Keratinocyte (primary cell): ENCODE data around the gene SNRK. TPM values are rescaled to one million over a fixed set of nuclear protein-coding genes. Genes with fewer than 3 reads are reported as not detected.

Source experiments
- DNase-seq: peaks from one replicate; pipeline ENCODE4 v3.0.0-alpha.2; 2011; ENCODE audit warnings: low read depth, missing footprints, low spot score
- FAIRE-seq: peaks from 2 replicates; lab custom pipeline; 2011; peaks lifted over from hg19 to GRCh38; lab: Jason Lieb, UNC
- H2AFZ ChIP-seq: 2 replicates; pipeline ENCODE4 v1.6.0; 2012; ENCODE audit warnings: low read length, control low read depth, inconsistent platforms; ENCODE audit not compliant: control insufficient read depth
- H3K27ac ChIP-seq: 2 replicates; pipeline ENCODE4 v1.5.1; 2011; ENCODE audit warnings: low read length; ENCODE audit not compliant: control insufficient read depth, insufficient read depth
- H3K27me3 ChIP-seq: 3 replicates; pipeline ENCODE4 v1.6.0; 2011; ENCODE audit warnings: low read length; ENCODE audit not compliant: control insufficient read depth, insufficient read depth; ENCODE audit errors: extremely low read depth
- H3K36me3 ChIP-seq, 2 experiments: 2 replicates in 1 of 2; 3 replicates in 1 of 2; pipeline ENCODE4 v1.5.1; 2011; ENCODE audit warnings: low read length in 2 of 2, mild to moderate bottlenecking in 1 of 2; ENCODE audit not compliant: control insufficient read depth in 2 of 2, insufficient read depth in 2 of 2; ENCODE audit errors: extremely low read depth in 1 of 2
- H3K4me1 ChIP-seq: 3 replicates; pipeline ENCODE4 v1.5.1; 2011; ENCODE audit warnings: low read length; ENCODE audit not compliant: control insufficient read depth, insufficient read depth; ENCODE audit errors: extremely low read depth
- H3K4me2 ChIP-seq: 3 replicates; pipeline ENCODE4 v1.6.0; 2011; ENCODE audit warnings: low read depth, low read length; ENCODE audit not compliant: control insufficient read depth, insufficient read depth; ENCODE audit errors: extremely low read depth
- H3K4me3 ChIP-seq, 3 experiments: fragments of 200-600 bp in 1 of 3; sonication (generic) in 1 of 3; 2 replicates in 2 of 3; 3 replicates in 1 of 3; pipeline ENCODE4 v1.5.1; 2011 to 2016; ENCODE audit warnings: low read length in 3 of 3, mild to moderate bottlenecking in 3 of 3, control low read depth in 2 of 3, inconsistent platforms in 1 of 3, low read depth in 1 of 3, mixed read lengths in 1 of 3, mixed run types in 1 of 3, moderate library complexity in 1 of 3; ENCODE audit not compliant: control insufficient read depth in 2 of 3, insufficient read depth in 2 of 3; ENCODE audit errors: extremely low read depth in 1 of 3
- H3K79me2 ChIP-seq: 2 replicates; pipeline ENCODE4 v1.6.0; 2012; ENCODE audit warnings: low read length; ENCODE audit not compliant: control insufficient read depth, insufficient read depth
- H3K9ac ChIP-seq: 3 replicates; pipeline ENCODE4 v1.6.0; 2011; ENCODE audit warnings: low read length; ENCODE audit not compliant: control insufficient read depth, insufficient read depth; ENCODE audit errors: extremely low read depth
- H3K9me1 ChIP-seq: 3 replicates; pipeline ENCODE4 v1.6.0; 2011; ENCODE audit warnings: low read length; ENCODE audit not compliant: control insufficient read depth, insufficient read depth; ENCODE audit errors: extremely low read depth
- H3K9me3 ChIP-seq: 2 replicates; pipeline ENCODE4 v1.5.1; 2012; ENCODE audit warnings: low read depth, low read length; ENCODE audit not compliant: control insufficient read depth
- H4K20me1 ChIP-seq: 3 replicates; pipeline ENCODE4 v1.6.0; 2011; ENCODE audit warnings: low read length; ENCODE audit not compliant: control insufficient read depth, insufficient read depth; ENCODE audit errors: extremely low read depth
- CTCF ChIP-seq, 3 experiments: IDR thresholded peaks in 1 of 3; conservative IDR thresholded peaks in 1 of 3; optimal IDR thresholded peaks in 1 of 3; 2 replicates in 2 of 3; 3 replicates in 1 of 3; pipeline versions ENCODE3 to v1.5.1; 2011; ENCODE audit warnings: low read length in 3 of 3, mild to moderate bottlenecking in 3 of 3, moderate library complexity in 2 of 3, control low read depth in 1 of 3, inconsistent platforms in 1 of 3; ENCODE audit not compliant: insufficient read depth in 2 of 3; ENCODE audit errors: extremely low read depth in 1 of 3
- EZH2 ChIP-seq: IDR thresholded peaks from one replicate; pipeline ENCODE4 v1.6.1; 2012; ENCODE audit warnings: inconsistent platforms, mild to moderate bottlenecking, low read length, moderate library complexity
- dilution Hi-C: fragments of 300-500 bp; cut with MboI; formaldehyde crosslinking; loops from one replicate; pipeline ENCODE4 v1.7.0; 2020; ENCODE audit warnings: low sequenced_read_pairs; ENCODE audit not compliant: extremely low pct_ligation_motif_present
- polyA plus RNA-seq, 5 experiments: library from polyadenylated mRNA; depleted of rRNA in 3 of 5; stranded (reverse) in 3 of 5; stranded (forward) in 1 of 5; unstranded in 1 of 5; fragments of >200 nt; gene quantifications; 1 replicate in 1 of 5; 2 replicates in 3 of 5; 3 replicates in 1 of 5; pipeline versions ENCODE4 v1.2.1 to v1.2.3, GENCODE V29; 2011 to 2012; ENCODE audit warnings: missing spikeins in 2 of 5, low read depth in 1 of 5, low replicate concordance in 1 of 5

Gene SNRK
- polyA plus RNA-seq, 1 donor (not counting 4 experiments of a cell fraction or from before 2014, with no cell fraction given): 15.7 TPM

- no peaks in the 10 kb centered on the region for H4K20me1 ChIP-seq
- no peaks in the 10 kb centered on the region for H3K36me3 ChIP-seq
- H3K27ac ChIP-seq: no peak overlapping the region
- no peak overlapping the region for H3K9ac ChIP-seq
- H3K4me1 ChIP-seq: no peaks in the 10 kb centered on the region
- no peaks in the 10 kb centered on the region for H3K9me3 ChIP-seq
- dilution Hi-C loops: no loop called here
- no peak for DNase-seq
- no peaks in the 10 kb centered on the region for H3K79me2 ChIP-seq
- H3K9me1 ChIP-seq: no peaks in the 10 kb centered on the region
- no peak overlapping the region for H2AFZ ChIP-seq
- no peak overlapping the region for H3K4me3 ChIP-seq
- TF ChIP-seq EZH2: no peak
- no peak for TF ChIP-seq CTCF (optimal IDR thresholded peaks at IDR 0.05 in 1 of 3, IDR thresholded peaks at IDR 0.05 in 1 of 3, conservative IDR thresholded peaks at IDR 0.05 in 1 of 3; ENCODE audit: extremely low read depth in 1 of 3, insufficient read depth in 2 of 3, low read length in 3 of 3)
- no peaks in the 10 kb centered on the region for H3K27me3 ChIP-seq
- no peak for FAIRE-seq
- no peak overlapping the region for H3K4me2 ChIP-seq
These were observed 75.8 kb downstream of the SNRK start for GRCh38 chr3:43362183-43362582.

GRCh38 chr3:43362961-43363360 lies 76.6 kb downstream of the SNRK start:
- H3K27ac ChIP-seq: no peak overlapping the region
- H3K9me1 ChIP-seq: no peaks in the 10 kb centered on the region
- H3K4me2 ChIP-seq: no peak overlapping the region
- H3K36me3 ChIP-seq: no peaks in the 10 kb centered on the region
- no peaks in the 10 kb centered on the region for H3K9me3 ChIP-seq
- DNase-seq (no peak), FAIRE-seq (no peak)
- no peaks in the 10 kb centered on the region for H3K79me2 ChIP-seq
- no peaks in the 10 kb centered on the region for H4K20me1 ChIP-seq
- H3K4me3 ChIP-seq: no peak overlapping the region
- H3K4me1 ChIP-seq: no peaks in the 10 kb centered on the region
- H3K9ac ChIP-seq: no peak overlapping the region
- H2AFZ ChIP-seq: no peak overlapping the region
- TF ChIP-seq CTCF (optimal IDR thresholded peaks at IDR 0.05 in 1 of 3, IDR thresholded peaks at IDR 0.05 in 1 of 3, conservative IDR thresholded peaks at IDR 0.05 in 1 of 3; ENCODE audit: extremely low read depth in 1 of 3, insufficient read depth in 2 of 3, low read length in 3 of 3) (no peak), EZH2 (no peak)
- dilution Hi-C loops: no loop called here
- no peaks in the 10 kb centered on the region for H3K27me3 ChIP-seq
